Esophagus squamous epithelium (tissue), 5 donors: ENCODE measurements around the gene CUEDC2. TPM values are rescaled to one million over a fixed set of nuclear protein-coding genes. Genes with fewer than 3 reads are reported as not detected.

Source experiments
- DNase-seq: peaks from one replicate; lab custom pipeline; 2025; lab: John Stamatoyannopoulos, UW
- H3K27ac ChIP-seq, 4 donors: fragments of 200-600 bp; sonication (generic); one replicate each; pipeline ENCODE4 v1.5.1; 2016 to 2019; ENCODE audit warnings: mild to moderate bottlenecking in 1 of 4
- H3K27me3 ChIP-seq, 4 donors: fragments of 200-600 bp; sonication (generic); 1 replicate in 3 of 4; 2 replicates in 1 of 4; pipeline versions ENCODE4 v1.5.1 to v1.6.0; 2017 to 2021; ENCODE audit warnings: antibody characterized with exemption in 1 of 4
- H3K36me3 ChIP-seq, 3 donors: fragments of 200-600 bp; sonication (generic); one replicate each; pipeline ENCODE4 v1.5.1; 2016 to 2019
- H3K4me1 ChIP-seq, 3 donors: fragments of 200-600 bp; sonication (generic); one replicate each; pipeline ENCODE4 v1.5.1; 2017 to 2019
- H3K4me3 ChIP-seq, 4 donors: fragments of 200-600 bp; sonication (generic); 1 replicate in 3 of 4; 2 replicates in 1 of 4; pipeline ENCODE4 v1.5.1; 2016 to 2019; ENCODE audit warnings: mild to moderate bottlenecking in 2 of 4, moderate library complexity in 1 of 4
- H3K9me3 ChIP-seq, 3 donors: fragments of 200-600 bp; sonication (generic); one replicate each; pipeline ENCODE4 v1.5.1; 2016 to 2019
- POLR2A ChIP-seq, 4 donors: fragments of 450-650 bp; IDR thresholded peaks; one replicate each; pipeline ENCODE4 v1.6.1; 2017; ENCODE audit warnings: antibody characterized with exemption in 4 of 4, mild to moderate bottlenecking in 4 of 4, moderate library complexity in 3 of 4
- WGBS, 2 donors: methylation state at CpG; one replicate each; pipeline ENCODE4 v1.1.5; 2018; 5-methylcytosine and 5-hydroxymethylcytosine counted together
- intact Hi-C: fragments of 100-400 bp; cut with DNase I; formaldehyde crosslinking; loops from one replicate; pipeline ENCODE4 v1.15.0; 2022
- total RNA-seq, 4 donors: library from RNA; depleted of rRNA; stranded (reverse); fragments of >200 nt; gene quantifications; one replicate each; pipeline ENCODE4 v1.1.0, GENCODE V29; 2016
- TF ChIP-seq, protein P1 (sequence below), 6 experiments: fragments of 450-650 bp in 4 of 6; fragments of 200-600 bp in 2 of 6; sonication (generic) in 2 of 6; IDR thresholded peaks; one replicate each; pipeline ENCODE4 v1.5.1; 2016 to 2019; ENCODE audit warnings: antibody characterized with exemption in 6 of 6, mild to moderate bottlenecking in 4 of 6, moderate library complexity in 4 of 6
- donor health status: DM: yes; HTN: yes; CAD: no.

The CUEDC2 gene
- total RNA-seq, 4 donors from 2014 or later: 16.6 to 37.6 (median 27.0) TPM

DNA sequence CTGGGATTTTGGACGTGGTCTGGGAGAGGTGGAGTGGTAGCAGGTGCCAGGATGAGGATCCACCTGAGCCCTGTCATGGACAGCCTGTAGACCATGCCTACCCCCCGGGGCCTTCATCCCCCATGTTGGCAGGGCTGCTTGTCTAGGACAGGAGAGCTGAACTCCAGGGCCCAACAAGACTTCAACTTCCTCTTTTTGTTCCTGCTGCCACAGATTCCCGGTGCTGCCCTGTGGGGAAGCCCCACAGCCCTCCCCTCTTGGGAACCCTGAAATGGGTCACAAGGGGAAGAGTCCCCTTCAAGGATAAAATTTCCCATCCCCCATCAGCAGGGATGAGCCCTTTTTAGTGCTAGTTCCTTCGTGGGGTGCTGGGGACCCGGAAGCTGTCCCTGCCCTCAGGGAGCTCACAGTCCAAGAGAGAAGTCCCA, 1.3 kb upstream of the CUEDC2 start:
- Histone ChIP-seq H3K27ac (peak overlapping the region in 1 of 4 donors; percentile 28), H3K9me3 (no peaks in the 10 kb centered on the region), H3K4me3 (no peak overlapping the region), H3K4me1 (peaks cover 9 to 51% (median 16%) of the 10 kb centered on the region in 3 donors), H3K36me3 (no peaks in the 10 kb centered on the region), H3K27me3 (peaks cover 0 to 29% (median 0%) of the 10 kb centered on the region in 4 donors)
- intact Hi-C loops: no loop called here
- TF ChIP-seq, protein P1, sequence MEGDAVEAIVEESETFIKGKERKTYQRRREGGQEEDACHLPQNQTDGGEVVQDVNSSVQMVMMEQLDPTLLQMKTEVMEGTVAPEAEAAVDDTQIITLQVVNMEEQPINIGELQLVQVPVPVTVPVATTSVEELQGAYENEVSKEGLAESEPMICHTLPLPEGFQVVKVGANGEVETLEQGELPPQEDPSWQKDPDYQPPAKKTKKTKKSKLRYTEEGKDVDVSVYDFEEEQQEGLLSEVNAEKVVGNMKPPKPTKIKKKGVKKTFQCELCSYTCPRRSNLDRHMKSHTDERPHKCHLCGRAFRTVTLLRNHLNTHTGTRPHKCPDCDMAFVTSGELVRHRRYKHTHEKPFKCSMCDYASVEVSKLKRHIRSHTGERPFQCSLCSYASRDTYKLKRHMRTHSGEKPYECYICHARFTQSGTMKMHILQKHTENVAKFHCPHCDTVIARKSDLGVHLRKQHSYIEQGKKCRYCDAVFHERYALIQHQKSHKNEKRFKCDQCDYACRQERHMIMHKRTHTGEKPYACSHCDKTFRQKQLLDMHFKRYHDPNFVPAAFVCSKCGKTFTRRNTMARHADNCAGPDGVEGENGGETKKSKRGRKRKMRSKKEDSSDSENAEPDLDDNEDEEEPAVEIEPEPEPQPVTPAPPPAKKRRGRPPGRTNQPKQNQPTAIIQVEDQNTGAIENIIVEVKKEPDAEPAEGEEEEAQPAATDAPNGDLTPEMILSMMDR (IDR thresholded peaks at IDR 0.05): no peak
- no peak for TF ChIP-seq POLR2A (IDR thresholded peaks at IDR 0.05)
- DNase-seq: no peak
- 47 to 51% methylated on average over 2 of the region's 5 CpGs for WGBS, 2 donors

DNA sequence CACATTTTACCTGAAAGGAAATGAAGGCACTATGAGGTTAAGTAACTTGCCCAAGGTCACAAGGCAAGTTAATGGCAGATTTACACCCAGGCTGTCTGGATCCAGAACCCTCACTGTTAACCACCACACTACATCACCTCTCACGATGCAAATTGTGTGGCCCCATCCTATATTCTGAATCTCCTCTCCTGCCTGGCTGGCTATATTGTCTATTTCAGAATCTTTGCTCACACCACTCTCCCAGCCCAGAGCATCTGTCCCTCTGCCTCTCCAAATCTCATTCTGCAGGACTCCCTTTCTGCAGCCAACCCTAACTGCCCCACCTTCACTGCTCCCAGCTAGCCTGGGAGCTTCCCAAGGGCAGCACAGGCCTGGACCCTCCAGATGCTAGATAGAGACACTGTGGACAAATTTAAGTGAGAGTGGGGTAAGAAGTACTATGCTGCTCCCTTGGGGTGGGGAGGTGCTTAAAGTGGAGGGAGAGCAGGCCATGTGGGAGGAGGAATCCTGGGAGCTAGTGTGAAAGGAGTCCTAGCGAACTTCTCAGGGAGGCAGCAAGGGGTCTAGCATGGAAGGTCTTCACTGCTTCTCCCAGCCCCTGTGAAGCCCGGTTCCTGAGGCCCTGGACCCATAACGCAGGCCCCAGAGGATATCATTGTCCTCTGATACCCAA, 786 bp downstream of the CUEDC2 start:
- no peak for DNase-seq
- no peak for TF ChIP-seq POLR2A (IDR thresholded peaks at IDR 0.05)
- TF ChIP-seq, protein P1 (IDR thresholded peaks at IDR 0.05): no peak
- Histone ChIP-seq H3K27ac (peak overlapping the region; percentile 83 to 93 (median 88)), H3K27me3 (peaks cover 0 to 29% (median 0%) of the 10 kb centered on the region in 4 donors), H3K36me3 (no peaks in the 10 kb centered on the region), H3K9me3 (no peaks in the 10 kb centered on the region), H3K4me1 (peaks cover 9 to 58% (median 16%) of the 10 kb centered on the region in 3 donors), H3K4me3 (peak overlapping the region; percentile 75 to 95 (median 88))
- intact Hi-C loops: no loop called here
- 10 to 17% methylated on average over 3 to 4 of the region's 4 CpGs for WGBS, 2 donors

DNA sequence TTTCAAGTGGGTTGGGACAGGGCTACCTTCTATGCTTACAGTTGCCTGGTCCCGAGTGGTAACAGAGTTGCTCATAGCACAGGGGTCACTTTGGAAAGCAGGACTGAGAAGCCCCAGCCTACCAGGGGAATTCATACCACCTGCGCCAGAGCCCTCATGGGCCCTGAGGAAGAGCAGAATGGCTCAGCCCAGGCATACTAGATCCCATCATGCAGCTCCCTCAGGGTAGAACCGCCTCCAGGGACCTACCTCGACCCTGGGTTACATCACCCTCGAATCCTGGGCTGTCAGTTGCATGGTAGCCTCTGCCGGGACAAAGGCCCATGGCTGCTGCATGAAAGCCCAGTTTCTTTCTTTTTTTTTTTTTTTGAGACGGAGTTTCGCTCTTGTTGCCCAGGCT, 2.9 kb downstream of the CUEDC2 start:
- Histone ChIP-seq H3K4me1 (peaks cover 9 to 38% (median 15%) of the 10 kb centered on the region in 3 donors), H3K27me3 (peaks cover 0 to 8% (median 0%) of the 10 kb centered on the region in 4 donors), H3K9me3 (no peaks in the 10 kb centered on the region), H3K36me3 (peaks cover 0 to 8% (median 2%) of the 10 kb centered on the region in 3 donors), H3K27ac (no peak overlapping the region), H3K4me3 (no peak overlapping the region)
- DNase-seq: no peak
- TF ChIP-seq POLR2A (IDR thresholded peaks at IDR 0.05): no peak
- TF ChIP-seq, protein P1 (IDR thresholded peaks at IDR 0.05): no peak
- WGBS, 2 donors: 84 to 86% methylated on average over 6 to 7 of the region's 8 CpGs
- intact Hi-C loops: no loop called here

DNA sequence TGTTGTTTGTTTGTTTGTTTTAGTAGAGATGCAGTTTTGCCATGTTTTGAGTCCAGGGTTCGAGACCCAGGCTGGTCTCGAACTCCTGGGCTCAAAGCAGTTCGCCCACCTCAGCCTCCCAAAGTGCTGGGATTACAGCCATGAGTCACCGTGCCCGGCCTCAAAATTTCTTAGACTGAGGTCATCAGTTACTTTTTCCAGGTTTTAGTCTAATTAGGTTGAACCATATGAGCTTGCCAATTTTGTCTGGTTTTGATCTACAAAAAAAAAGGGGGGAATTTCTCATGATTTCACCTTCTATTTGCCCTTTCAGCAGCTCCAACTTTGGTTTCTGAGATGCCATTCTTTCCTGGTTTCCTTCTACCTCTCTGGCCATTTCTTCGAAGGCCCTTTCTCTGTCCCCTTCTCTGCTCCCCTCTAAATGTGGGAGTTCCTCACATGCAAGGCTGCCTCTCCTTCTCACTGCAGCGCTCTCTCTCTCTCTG, 5.5 kb downstream of the CUEDC2 start:
- H3K4me3 ChIP-seq: no peak overlapping the region
- WGBS, 2 donors: 66 to 71% methylated on average over 7 of the region's 7 CpGs
- DNase-seq: no peak
- H3K4me1 ChIP-seq: peaks cover 20 to 36% (median 22%) of the 10 kb centered on the region in 3 donors
- H3K9me3 ChIP-seq: no peaks in the 10 kb centered on the region
- TF ChIP-seq, protein P1 (IDR thresholded peaks at IDR 0.05): no peak
- no peak for TF ChIP-seq POLR2A (IDR thresholded peaks at IDR 0.05)
- H3K36me3 ChIP-seq: peaks cover 5 to 24% (median 9%) of the 10 kb centered on the region in 3 donors
- no peak overlapping the region for H3K27ac ChIP-seq
- intact Hi-C loops: no loop called here
- no peaks in the 10 kb centered on the region for H3K27me3 ChIP-seq

DNA sequence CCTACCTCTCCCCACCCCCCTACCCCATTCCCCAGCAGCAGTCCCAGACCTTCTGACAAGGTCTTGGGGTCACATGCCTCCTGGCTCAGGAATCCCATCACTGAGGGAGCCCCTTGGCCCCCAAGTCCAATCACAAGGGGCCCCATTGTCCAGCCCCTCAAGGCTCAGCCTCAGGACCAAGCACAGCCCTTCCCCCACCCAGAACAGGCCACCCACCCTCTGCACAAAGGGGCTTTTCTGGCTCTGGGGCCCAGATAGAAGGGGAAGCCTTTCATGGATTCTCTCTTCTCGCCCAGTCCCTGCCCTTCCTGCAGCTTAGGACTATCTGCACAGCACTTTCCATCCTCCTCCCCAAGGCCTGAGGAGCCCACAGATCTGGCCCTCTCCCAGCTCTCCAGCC, 6.9 kb downstream of the CUEDC2 start:
- no peak for DNase-seq
- H3K27me3 ChIP-seq: no peaks in the 10 kb centered on the region
- WGBS, 2 donors: 88 to 100% methylated on average over 1 of the region's 1 CpG
- H3K9me3 ChIP-seq: no peaks in the 10 kb centered on the region
- H3K4me1 ChIP-seq: peaks cover 14 to 33% (median 16%) of the 10 kb centered on the region in 3 donors
- no peak for TF ChIP-seq POLR2A (IDR thresholded peaks at IDR 0.05)
- TF ChIP-seq, protein P1 (IDR thresholded peaks at IDR 0.05): no peak
- H3K27ac ChIP-seq: no peak overlapping the region
- no peak overlapping the region for H3K4me3 ChIP-seq
- H3K36me3 ChIP-seq: peaks cover 5 to 24% (median 9%) of the 10 kb centered on the region in 3 donors
- intact Hi-C loops: no loop called here
